HS-27A (cell line): ENCODE data around the gene FAAP20.
A peak's percentile ranks its signal among the peaks of the same experiment; 100 is the strongest.

ENCODE experiments used
- DNase-seq: peaks from one replicate; pipeline ENCODE4 v3.0.0-alpha.2; 2012; ENCODE audit warnings: low read depth, missing footprints

FAAP20 gene

DNA sequence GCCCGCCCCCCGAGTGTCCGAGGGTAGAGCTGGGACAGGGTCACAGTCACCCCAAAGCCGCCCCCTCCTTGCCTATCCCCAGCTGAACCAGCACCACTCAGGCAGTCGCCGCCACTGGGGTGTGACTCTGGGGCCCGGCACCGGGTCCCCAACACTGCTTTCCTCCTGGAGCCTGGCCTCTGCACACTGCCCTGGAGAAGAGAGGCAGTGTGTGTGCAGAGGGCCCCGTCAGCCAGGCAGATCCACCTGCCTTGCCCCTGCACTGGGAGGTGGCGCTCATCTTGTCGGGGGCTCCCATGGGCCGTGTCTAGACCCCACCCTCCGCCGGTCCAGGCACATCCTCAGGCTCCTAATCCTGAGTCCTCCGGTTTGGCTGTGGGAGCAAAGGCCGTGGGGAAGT, 15.7 kb downstream of the FAAP20 start:
- no peak for DNase-seq

DNA sequence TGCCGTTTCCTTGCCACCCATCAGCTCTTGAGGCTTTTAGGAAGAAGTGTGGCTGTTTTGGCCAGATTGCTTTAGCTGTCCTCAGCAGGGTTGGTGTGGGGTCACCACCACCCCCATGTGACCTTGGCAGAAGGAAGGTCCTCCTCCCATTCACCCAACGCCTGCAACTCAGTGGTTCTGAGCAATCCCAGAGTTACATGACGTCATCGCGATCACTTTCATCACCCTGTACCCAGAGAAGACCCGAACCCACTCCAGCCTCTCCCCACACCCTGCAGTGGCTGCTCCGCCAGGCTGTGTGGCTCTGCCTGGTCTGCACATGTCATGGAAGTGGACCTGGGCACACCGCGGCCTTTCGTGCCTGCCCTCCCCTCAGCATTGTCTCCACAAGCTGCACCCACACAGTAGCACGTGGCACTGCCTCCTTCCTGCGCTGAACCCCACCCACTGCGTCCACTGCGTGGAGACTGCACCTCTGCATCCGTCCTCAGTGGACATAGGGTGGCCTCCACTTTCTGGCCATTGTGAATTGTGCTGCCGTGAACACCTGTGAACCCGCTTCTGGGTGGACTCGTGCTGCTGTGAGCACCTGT, 16.5 kb downstream of the FAAP20 start:
- DNase-seq, result no peak

DNA sequence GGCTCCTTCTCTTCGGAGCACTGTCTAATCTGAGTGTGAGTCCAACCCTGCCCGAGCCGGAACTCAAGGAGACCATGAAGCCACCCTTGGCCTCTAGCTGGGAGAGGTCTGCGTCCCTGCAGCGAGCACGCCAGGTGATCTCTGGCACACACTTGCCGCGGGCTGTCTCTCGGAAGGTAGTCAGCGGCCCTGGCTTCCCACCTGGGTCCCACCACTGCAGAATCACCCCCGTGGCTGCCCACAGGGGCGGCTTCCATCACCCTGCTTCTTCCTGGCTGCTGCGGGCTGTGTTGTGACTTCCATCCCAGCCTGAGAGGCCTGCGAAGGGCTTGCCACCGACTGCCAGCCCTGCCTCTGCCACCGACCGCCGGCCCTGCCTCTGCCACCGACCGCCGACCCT, 17.0 kb downstream of the FAAP20 start:
- no peak for DNase-seq

DNA sequence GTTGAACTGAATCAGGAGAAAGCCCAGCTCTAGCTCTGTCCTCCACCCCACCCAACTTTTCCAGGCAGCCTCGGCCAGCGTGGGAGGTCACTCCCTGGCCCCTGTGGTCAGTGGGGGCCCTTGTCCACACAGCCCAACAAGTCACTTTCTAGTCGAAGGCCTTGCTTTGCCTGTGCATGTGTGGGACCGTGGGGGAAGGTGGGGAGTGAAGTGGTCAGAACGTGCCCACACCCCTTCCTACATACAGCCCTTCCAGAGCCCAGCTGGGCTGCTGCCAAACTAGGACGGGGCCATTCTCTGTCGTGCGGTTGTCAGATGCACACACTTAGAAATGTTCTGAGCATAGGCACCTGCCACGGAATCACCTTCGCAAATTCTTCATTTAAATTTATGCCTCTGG, 18.0 kb downstream of the FAAP20 start:
- no peak for DNase-seq

DNA sequence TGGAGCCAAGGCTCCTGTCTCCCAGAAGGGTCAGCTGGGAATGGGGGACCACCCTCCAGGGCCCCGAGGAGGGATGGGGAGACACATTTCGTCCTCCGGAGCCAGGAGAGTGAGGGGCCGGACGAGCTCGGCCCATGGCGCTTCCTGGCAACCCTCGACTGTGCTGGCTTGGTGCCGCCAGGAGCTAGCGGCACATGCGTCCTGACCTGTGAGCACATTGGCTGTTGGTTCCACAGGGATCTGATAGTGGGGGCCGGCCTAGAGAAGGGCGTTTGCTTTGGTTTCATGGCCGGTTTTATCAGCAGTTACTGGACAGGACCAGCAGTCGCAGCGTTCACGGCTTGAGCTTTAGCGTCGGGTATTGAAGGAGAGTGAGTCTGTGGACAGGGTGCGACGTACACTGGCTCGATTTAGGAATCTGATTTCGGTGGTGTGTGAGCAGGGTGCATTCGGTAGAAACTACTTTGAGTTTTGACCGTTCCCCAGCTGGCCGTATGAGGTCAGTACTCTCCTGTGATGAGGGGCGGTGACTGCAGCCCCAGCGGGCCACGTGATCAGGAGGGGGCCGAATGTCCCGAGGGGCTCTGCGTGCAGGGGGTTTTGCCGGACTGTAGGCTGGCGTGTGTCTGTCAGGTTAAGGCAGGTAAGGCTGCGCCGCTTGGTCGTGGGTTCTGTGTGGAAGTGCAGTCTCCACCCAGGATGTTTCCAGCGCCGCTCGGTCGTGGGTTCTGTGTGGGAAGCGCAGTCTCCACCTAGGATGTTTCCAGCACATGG, 18.7 kb downstream of the FAAP20 start:
- no peak for DNase-seq

DNA sequence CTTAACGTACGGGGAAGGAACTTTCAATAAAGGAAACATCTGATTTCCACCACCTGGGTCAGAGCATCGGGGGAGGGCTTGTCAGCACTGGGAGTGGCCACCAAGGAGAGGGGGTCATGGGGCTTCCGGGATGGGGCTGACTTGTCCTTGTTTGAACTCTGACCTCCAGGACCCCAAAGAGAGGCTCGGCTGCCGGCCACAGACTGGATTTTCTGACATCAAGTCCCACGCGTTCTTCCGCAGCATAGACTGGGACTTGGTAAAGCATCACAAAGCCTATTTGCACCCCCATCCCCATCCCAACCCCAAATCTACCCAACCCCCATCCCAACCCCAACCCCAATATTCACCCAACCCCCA, 19.5 kb downstream of the FAAP20 start:
- DNase-seq, result no peak

DNA sequence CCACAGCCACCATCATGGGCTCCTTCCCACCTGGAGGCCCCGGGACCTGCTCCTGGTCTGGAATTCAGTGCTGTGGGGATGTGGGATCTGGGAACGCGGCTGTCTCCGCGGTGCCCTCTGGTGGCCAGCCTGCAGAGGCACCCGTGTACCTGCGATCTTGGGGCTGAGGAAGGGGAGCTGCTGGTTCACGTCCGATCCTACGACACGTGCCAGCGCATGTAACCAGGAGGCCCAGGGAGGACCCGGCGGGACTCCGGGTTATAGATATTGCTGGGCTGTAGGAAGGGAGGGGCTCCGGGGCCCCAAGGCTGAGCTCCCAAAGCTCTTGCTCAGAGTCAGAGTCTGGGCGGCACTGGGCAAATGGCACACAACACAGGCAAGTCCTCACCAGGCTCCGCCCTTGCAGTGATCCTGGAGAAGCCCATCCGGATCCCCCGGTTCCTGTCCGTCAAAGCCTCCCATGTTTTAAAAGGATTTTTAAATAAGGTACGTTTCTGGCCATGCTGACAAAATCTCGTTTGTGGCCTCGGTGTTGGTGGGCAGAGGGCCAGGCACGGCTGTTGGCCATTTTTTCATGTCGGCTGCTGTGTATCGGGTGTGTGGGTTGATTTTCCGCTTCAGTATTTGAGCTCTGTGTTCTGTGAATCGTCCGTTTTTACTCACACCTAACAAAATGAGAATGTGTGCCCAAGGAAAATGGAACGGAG, 20.1 kb downstream of the FAAP20 start:
- peak; percentile 15 for DNase-seq

DNA sequence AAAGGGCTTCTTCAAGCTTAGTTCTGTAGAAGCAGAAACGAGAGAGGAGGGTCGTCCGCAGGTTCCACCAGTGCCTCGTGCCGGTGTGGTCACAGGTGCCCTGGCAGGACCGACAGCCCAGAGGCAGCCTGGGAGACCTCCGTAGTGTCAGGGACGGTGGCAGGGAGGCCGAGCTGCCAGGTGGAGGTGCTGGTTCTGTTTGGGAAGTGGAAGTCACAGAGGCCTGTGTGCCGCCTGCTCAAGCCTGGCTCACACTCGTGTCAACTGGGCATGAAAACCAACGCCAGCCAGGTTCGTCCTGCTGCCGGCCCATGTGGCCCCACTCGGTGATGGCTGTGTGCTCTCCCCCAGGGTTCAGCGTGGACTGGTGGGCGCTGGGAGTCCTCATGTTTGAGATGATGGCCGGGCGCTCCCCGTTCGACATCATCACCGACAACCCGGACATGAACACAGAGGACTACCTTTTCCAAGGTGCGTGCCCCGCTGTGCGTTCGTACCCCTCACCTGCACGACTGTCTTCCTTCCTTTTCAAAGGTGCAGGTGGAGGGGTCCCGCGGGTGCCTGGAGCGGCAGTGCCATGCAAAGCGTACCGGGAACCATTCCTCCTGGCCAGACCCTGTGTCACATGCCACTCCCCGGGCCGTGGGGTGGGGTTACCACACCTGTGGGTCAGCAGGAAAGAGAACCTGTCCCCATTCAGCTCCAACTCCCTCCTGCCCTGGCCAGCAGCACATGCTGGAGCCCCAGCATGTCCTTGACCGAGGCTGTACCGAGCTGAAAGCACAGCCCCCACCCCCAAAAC, 20.8 kb downstream of the FAAP20 start:
- DNase-seq, result no peak

DNA sequence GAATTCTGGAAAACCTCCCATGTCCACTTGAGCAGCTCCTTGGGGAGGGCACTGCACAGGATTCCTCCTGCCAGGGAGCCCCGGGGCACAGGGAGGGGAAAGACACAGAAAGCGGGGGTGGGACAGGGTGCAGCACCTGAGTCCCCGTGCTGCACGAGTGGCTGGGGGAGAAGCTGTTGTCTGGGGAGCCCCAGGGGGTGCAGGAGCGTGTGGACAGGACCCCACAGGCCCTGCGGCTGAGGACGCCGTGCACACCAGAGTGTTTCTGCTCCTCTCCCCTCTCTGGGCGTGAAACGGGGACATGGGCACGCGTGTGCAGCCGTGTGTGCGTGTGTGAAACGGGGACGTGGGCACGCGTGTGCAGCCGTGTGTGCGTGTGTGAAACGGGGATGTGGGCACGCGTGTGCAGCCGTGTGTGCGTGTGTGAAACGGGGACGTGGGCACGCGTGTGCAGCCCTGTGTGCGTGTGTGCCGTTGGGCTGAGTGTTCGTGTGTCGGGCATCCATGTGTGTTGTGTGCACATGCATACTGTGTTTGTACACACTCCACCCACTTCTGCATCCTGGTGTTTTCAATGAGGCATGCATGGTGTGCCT, 21.9 kb downstream of the FAAP20 start:
- DNase-seq, result no peak

DNA sequence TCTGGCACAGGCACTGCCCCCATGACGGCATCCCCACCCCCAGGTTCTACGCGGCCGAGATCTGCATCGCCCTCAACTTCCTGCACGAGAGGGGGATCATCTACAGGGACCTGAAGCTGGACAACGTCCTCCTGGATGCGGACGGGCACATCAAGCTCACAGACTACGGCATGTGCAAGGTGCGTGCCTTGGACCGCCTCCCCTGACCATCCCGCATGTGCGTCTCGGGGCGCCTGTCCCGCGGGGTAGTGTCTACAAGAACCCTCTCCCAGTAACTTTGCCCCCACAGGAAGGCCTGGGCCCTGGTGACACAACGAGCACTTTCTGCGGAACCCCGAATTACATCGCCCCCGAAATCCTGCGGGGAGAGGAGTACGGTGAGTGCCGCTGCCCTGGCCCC, 22.6 kb downstream of the FAAP20 start:
- no peak for DNase-seq

DNA sequence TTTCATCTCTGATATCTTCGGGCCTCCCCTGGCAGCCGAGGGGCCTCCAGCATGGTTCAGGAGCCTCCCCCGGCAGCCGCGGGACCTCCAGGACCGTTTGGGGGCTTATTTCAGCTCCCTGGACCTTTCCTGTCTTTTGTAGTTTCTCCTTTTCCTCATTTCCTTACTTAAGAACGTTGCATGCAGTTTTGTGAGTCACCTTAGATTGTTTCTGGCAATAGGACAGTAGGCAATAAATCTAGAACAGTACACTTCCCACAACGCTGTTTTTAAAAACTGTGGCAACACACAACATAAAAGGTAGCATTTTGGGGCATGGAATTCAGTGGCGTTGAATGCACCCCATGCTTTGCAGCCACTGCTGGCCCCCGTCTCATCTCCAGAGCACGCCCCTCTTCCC, 24.4 kb downstream of the FAAP20 start:
- no peak for DNase-seq

DNA sequence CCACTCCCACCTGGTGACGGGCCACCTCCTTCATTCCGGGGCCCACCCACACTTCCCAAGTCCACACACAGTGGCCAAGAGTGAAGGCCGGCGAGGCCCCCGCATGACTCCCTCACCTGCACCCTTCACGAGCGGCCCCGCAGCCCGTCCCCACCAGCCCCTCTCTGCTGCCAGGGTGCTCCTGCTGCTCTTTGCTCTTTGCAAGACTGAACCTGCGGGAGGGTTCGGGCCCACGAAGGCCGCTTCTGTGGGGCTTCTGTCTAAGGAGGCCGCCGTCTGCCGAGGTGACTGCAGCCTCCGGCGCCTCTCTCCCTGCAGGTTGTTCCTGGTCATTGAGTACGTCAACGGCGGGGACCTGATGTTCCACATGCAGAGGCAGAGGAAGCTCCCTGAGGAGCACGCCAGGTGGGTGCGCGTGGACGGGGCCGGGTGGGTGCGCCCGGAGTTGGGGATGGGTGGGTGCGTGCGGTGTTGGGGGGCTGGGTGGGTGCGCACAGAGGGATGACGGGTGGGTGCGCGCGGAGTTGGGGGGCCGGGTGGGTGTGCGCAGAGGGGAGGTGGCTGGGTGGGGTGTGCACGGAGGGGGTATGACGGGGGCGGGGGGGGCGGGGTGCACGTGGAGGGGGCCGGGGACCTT, 25.3 kb downstream of the FAAP20 start:
- DNase-seq, result no peak

DNA sequence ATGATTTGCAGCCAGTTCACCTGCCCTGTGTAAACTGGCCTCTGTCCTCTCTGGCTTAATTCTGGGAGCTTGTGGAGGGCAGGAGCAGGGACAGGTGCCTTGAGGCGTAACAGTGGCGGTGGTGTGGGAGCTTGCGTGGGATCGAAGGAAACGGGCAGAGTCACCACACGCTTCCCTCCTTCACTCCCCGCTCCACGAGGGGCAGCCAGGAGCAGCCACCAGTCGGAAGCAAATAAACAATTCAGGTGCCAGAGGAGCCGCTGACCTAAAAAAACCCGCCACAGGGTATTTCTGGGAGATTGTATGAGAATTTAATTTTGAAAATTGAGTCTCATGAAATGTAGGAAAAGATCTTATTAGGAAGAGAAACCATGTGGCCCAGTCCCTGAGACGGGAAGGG, 26.0 kb downstream of the FAAP20 start:
- DNase-seq, result no peak

DNA sequence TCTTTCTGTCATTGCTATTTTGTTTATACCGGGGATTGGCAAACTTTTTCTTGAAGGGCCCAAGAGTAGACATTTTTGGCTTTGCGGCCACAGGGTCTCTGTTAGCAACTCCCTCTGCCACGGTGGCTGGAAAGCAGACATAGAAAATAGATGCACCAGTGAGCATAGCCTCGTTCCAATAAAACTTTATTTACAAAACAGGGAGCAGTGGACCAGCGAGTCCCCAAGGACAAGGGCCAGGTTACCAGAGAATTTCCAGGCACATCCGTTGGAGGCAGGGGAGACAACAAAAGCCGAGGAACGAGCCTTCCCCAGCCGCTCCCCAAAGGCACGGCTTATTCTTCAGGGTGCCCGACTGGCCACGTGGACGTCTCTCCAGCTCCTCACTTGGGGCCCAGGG, 26.5 kb downstream of the FAAP20 start:
- no peak for DNase-seq

DNA sequence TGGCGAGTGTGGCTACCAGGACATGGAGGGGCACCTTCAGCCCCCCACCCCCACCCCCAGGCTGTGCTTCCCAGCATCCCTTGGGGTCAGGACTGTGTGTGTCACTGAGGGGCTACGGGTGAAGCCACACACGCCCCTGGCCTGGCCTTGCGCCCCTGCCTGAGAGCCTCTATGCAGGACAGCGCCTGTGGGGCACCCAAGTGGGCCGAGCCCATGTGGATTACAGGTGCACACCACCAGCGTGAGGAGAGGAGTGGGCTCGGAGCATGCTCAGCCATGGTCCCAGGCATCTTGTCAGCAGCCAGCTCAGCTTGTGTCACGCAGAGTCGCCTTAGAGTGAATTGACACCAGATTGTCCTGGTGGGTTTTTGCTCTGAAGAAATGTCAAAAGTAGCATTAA, 27.9 kb downstream of the FAAP20 start:
- no peak for DNase-seq

DNA sequence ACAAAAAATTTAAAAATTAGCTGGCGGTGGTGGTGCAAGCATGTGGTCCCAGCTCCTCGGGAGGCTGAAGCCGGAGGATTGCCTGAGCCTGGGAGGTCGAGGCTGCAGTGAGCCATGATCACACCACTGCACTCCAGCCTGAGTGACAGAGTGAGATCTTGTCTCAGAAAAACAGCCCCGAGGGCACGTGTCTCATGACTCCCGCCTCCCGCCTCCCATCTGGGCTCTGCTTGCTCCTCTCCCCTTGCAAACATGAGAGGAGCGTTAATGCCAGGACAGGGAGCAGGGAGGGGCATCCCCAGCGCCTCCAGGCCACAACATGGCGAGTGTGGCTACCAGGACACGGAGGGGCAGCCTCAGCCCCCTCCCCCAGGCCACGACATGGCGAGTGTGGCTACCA, 28.3 kb downstream of the FAAP20 start:
- DNase-seq, result no peak

DNA sequence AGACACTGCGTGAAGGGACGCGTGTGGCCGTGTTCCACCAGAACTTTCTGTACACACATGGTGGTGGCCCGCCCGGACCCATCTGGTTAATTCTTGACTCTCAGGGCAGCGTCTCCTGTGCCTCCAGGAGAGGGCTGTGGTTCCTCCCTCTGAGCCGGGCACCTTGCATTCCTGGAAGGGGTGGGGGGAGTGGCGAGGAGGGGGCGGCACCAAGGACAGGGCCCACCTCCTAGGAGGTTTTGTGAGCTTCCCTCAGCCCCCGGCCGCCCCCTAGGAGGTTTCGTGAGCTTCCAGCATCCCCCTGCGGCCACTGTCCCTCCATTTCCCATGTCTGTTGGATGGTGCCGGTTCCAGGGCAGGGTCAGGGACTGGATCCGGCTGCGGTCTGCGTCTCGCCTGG, 28.9 kb downstream of the FAAP20 start:
- no peak for DNase-seq

DNA sequence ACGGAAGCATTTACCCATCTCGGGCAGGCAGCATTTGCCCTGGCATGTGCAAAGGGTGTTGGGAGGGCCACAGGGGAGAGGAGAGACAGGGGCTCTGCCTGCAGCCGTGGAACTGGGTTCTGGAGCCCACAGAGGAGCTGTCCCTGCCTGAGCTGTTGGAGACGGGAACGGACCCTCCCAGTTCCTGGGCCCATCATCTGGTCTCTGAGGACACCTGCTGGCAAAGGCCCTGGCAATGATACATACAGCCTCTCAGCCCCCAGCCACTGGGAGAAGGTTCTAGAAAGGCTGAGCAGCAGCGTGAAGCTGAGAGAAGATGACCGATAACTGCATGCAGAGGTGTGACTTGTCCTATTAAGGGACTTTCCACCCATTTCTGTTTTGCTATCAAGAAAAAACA, 31.4 kb downstream of the FAAP20 start:
- no peak for DNase-seq

DNA sequence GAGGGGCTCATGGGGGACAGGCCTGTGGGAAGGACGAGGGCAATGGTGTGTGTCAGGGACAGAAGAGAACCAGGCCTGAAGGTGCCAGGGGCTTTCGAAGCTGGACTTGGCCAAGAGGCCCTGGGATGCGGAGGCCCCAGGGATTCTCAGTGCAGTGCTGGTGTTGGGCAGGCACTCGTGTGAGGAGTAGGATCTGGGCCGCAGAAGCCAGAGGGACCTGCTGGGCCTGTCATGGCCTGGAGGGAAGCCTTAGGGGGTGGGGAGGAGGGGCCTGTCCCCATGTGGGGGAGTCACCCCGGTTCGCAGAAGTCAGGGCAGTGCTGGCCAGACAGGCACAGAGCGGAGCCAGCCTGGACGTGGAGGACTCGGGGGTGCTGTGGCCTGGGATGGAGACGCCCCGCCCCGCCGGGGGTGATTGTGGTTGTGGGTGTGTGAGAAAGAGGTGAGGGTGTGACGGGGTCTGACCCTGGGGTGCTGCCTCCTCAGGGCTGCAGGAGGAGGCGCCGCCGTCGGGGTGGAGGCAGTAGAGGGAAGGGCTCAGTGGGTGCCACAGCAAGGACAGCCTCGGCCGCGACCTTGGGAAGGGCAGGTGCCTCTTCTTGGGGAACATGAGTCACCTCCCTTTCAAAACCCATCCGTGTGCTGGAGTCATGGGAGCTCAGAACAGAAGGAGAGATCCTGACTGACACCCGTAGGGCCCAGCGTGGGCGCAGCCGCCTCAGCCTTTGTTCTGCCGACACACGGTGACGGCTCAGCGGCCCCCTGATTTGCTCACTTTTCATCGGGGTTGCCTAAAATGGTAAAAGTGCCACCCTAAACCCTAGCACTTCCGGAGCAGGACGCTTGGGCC, 33.9 kb downstream of the FAAP20 start:
- DNase-seq, result no peak

DNA sequence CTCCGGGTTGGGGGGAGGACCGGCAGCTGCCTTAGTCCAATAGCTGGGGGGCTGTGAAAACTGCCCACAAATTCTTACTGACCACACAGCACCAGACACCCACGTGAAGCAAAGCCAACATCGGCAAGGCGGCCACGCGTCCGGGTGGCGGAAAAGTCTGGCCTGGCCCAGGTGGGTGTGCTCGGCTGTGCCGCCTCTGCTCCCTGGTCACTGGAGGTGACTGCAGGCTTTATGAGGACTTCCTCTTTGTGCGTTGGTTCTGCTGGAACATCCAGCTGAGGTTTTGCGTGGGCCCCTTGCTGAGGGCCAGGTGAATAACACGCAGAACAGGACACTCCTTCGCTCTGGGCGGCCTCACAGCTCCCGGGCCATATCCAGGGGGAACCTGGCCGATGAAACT, 35.4 kb downstream of the FAAP20 start:
- no peak for DNase-seq

DNA sequence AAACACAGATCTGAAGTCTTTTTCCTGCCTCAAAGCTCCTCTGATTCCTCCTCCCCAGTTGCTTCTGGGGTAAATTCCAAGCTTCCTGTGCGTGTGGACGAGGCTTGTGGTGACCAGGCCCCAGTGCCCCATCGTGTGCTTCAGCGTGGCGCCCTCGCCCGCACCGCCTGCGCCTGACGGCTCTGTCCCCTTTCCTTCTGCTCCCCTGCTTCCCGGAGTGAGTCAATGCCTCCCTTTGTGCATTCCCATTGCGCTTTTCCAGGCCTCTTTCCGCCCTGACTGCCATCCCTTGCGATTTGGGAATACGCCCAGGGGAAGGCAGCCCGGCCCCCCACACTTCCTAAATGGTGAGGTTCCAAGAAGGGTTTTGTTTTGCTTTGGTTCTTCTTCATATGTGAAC, 36.3 kb downstream of the FAAP20 start:
- DNase-seq, result no peak
